Neutrophil (primary cell): ENCODE data around the gene MACF1.
"Not testable (repeated sequence)": the region's sequence is repeated elsewhere in the genome, so short reads cannot be mapped to it uniquely, and the experiment has no call there.

Experiments
- H3K27ac ChIP-seq: fragments of 200-600 bp; sonication (generic); 2 replicates; pipeline ENCODE4 v1.5.1; 2016; ENCODE audit warnings: mild to moderate bottlenecking, moderate library complexity
- H3K27me3 ChIP-seq: fragments of 200-600 bp; sonication (generic); 2 replicates; pipeline ENCODE4 v1.6.0; 2016; ENCODE audit warnings: mild to moderate bottlenecking
- H3K36me3 ChIP-seq: fragments of 200-600 bp; sonication (generic); 2 replicates; pipeline ENCODE4 v1.5.1; 2017
- H3K4me1 ChIP-seq, 2 experiments: fragments of 200-600 bp in 1 of 2; sonication (generic) in 1 of 2; 1 replicate in 1 of 2; 2 replicates in 1 of 2; pipeline versions ENCODE4 v1.5.1 to v1.6.1; 2013 to 2016; ENCODE audit warnings: low read depth in 1 of 2, low read length in 1 of 2, mild to moderate bottlenecking in 1 of 2, moderate library complexity in 1 of 2; ENCODE audit not compliant: control insufficient read depth in 1 of 2, insufficient read depth in 1 of 2
- H3K4me3 ChIP-seq, 2 experiments: fragments of 200-600 bp in 1 of 2; sonication (generic) in 1 of 2; 1 replicate in 1 of 2; 2 replicates in 1 of 2; pipeline ENCODE4 v1.5.1; 2013 to 2016; ENCODE audit warnings: low read depth in 1 of 2, low read length in 1 of 2, mild to moderate bottlenecking in 1 of 2, moderate library complexity in 1 of 2
- H3K9me3 ChIP-seq: fragments of 200-600 bp; sonication (generic); 2 replicates; pipeline ENCODE4 v1.5.1; 2016
- CTCF ChIP-seq: fragments of 200-600 bp; sonication (generic); IDR thresholded peaks from 2 replicates; pipeline ENCODE4 v1.5.1; 2016; ENCODE audit warnings: antibody characterized with exemption

The MACF1 gene

GRCh38 chr1:39494671-39495410 is 290.3 kb downstream of the MACF1 start:
- Histone ChIP-seq H3K27me3 (peaks cover 58% of the 10 kb centered on the region), H3K4me1 (peaks cover 8 to 15% of the 10 kb centered on the region in 2 experiments), H3K36me3 (no peaks in the 10 kb centered on the region), H3K27ac (no peak overlapping the region), H3K4me3 (no peak overlapping the region), H3K9me3 (no peaks in the 10 kb centered on the region)
- TF ChIP-seq CTCF: no peak

- H3K9me3 ChIP-seq, H3K4me1 ChIP-seq, H3K27ac ChIP-seq, H3K4me3 ChIP-seq, H3K36me3 ChIP-seq: not testable (repeated sequence)
- peaks cover 41% of the 10 kb centered on the region for H3K27me3 ChIP-seq
Observed at GRCh38 chr1:39496520-39496919, 292.0 kb downstream of the MACF1 start.

- Histone ChIP-seq H3K27ac (no peak overlapping the region), H3K4me3 (no peak overlapping the region), H3K4me1 (no peaks in the 10 kb centered on the region), H3K9me3 (no peaks in the 10 kb centered on the region), H3K36me3 (no peaks in the 10 kb centered on the region), H3K27me3 (peaks cover 31% of the 10 kb centered on the region)
- TF ChIP-seq CTCF: no peak
Observed at GRCh38 chr1:39497585-39497984, 293.1 kb downstream of the MACF1 start.

GRCh38 chr1:39498096-39498710 is 293.7 kb downstream of the MACF1 start:
- peaks cover 24% of the 10 kb centered on the region for H3K27me3 ChIP-seq
- H3K36me3 ChIP-seq, H3K27ac ChIP-seq, H3K4me1 ChIP-seq, H3K9me3 ChIP-seq, H3K4me3 ChIP-seq: not testable (repeated sequence)

- H3K27me3 ChIP-seq: peaks cover 18% of the 10 kb centered on the region
- not testable (repeated sequence) for H3K9me3 ChIP-seq, H3K36me3 ChIP-seq, H3K27ac ChIP-seq, H3K4me3 ChIP-seq, H3K4me1 ChIP-seq
Observed at GRCh38 chr1:39498821-39499220, 294.3 kb downstream of the MACF1 start.

GRCh38 chr1:39499668-39500067 is 295.2 kb downstream of the MACF1 start:
- H3K9me3 ChIP-seq: no peaks in the 10 kb centered on the region
- no peaks in the 10 kb centered on the region for H3K36me3 ChIP-seq
- no peak overlapping the region for H3K27ac ChIP-seq
- H3K4me3 ChIP-seq: no peak overlapping the region
- no peaks in the 10 kb centered on the region for H3K4me1 ChIP-seq
- H3K27me3 ChIP-seq: peaks cover 10% of the 10 kb centered on the region
- TF ChIP-seq CTCF: no peak

GRCh38 chr1:39500862-39501389 is 296.4 kb downstream of the MACF1 start:
- Histone ChIP-seq H3K4me3 (no peak overlapping the region), H3K36me3 (no peaks in the 10 kb centered on the region), H3K4me1 (no peaks in the 10 kb centered on the region), H3K9me3 (no peaks in the 10 kb centered on the region), H3K27me3 (peaks cover 5% of the 10 kb centered on the region), H3K27ac (no peak overlapping the region)
- TF ChIP-seq CTCF: no peak
